ENCODE measurements around the gene ARHGAP19.

Gene ARHGAP19

GRCh38 chr10:97327348-97328294 is 35.2 kb upstream of the ARHGAP19 start:
- H3K9ac ChIP-seq: peak overlapping the region in 6 of 11 experiments; percentile 7 to 99 (median 77); a peak in 7 of 22 replicates
- peak overlapping the region in 6 of 11 experiments; percentile 3 to 50 (median 24); a peak in 9 of 22 replicates for H3K27ac ChIP-seq
- H4K20me1 ChIP-seq: peaks cover 35 to 100% (median 79%) of the 10 kb centered on the region in 11 experiments

GRCh38 chr10:97325754-97326153 is 33.3 kb upstream of the ARHGAP19 start:
- Histone ChIP-seq H3K36me3 (peaks cover 19 to 56% (median 47%) of the 10 kb centered on the region in 11 experiments), H3K4me2 (peak overlapping the region in 1 of 11 experiments; percentile 98; a peak in 3 of 22 replicates), H3K27ac (peak overlapping the region in 2 of 11 experiments; percentile 0 to 12; a peak in 1 of 22 replicates), H3K9ac (no peak overlapping the region), H3K9me3 (replicated peaks in 1 of 11) (no peaks in the 10 kb centered on the region), H3K4me3 (no peak overlapping the region), H3K4me1 (peaks cover 32 to 92% (median 63%) of the 10 kb centered on the region in 10 experiments), H3K27me3 (peaks cover 0 to 7% (median 0%) of the 10 kb centered on the region in 11 experiments; a peak in 2 of 22 replicates), H4K20me1 (peaks cover 16 to 98% (median 68%) of the 10 kb centered on the region in 11 experiments; a peak in 21 of 22 replicates)
- no peak for TF ChIP-seq Cebpa-rat (IDR thresholded peaks at IDR 0.05)

More at GRCh38 chr10:97327348-97328294, 35.2 kb upstream of the ARHGAP19 start:
- TF ChIP-seq Cebpa-rat (IDR thresholded peaks at IDR 0.05): no peak
- Histone ChIP-seq H3K27me3 (no peaks in the 10 kb centered on the region; a peak in 1 of 22 replicates), H3K9me3 (replicated peaks in 1 of 11) (peaks cover 0 to 12% (median 0%) of the 10 kb centered on the region in 11 experiments; a peak in 2 of 22 replicates), H3K4me1 (peaks cover 32 to 90% (median 62%) of the 10 kb centered on the region in 10 experiments), H3K4me2 (peak overlapping the region in 8 of 11 experiments; percentile 20 to 99 (median 92); a peak in 13 of 22 replicates), H3K4me3 (peak overlapping the region in 1 of 10 experiments; percentile 97; a peak in 1 of 20 replicates), H3K36me3 (peaks cover 19 to 66% (median 53%) of the 10 kb centered on the region in 11 experiments)

- Histone ChIP-seq H3K4me1 (peaks cover 34 to 70% (median 46%) of the 10 kb centered on the region in 10 experiments), H3K4me3 (peak overlapping the region in 2 of 10 experiments; percentile 98 to 100; a peak in 3 of 20 replicates), H3K36me3 (peaks cover 2 to 43% (median 24%) of the 10 kb centered on the region in 11 experiments; a peak in 20 of 22 replicates), H3K27me3 (peaks cover 0 to 7% (median 0%) of the 10 kb centered on the region in 11 experiments; a peak in 2 of 22 replicates), H4K20me1 (peaks cover 9 to 87% (median 53%) of the 10 kb centered on the region in 11 experiments; a peak in 20 of 22 replicates), H3K9ac (peak overlapping the region in 6 of 11 experiments; percentile 1 to 100 (median 100); a peak in 5 of 22 replicates), H3K9me3 (replicated peaks in 1 of 11) (no peaks in the 10 kb centered on the region), H3K4me2 (peak overlapping the region in 10 of 11 experiments; percentile 3 to 99 (median 91); a peak in 15 of 22 replicates), H3K27ac (peak overlapping the region in 9 of 11 experiments; percentile 4 to 100 (median 99); a peak in 12 of 22 replicates)
- TF ChIP-seq Cebpa-rat (IDR thresholded peaks at IDR 0.05): no peak
Observed at GRCh38 chr10:97323501-97323900, 31.1 kb upstream of the ARHGAP19 start.

GRCh38 chr10:97321804-97322190 is 29.4 kb upstream of the ARHGAP19 start:
- Histone ChIP-seq H3K27me3 (peaks cover 0 to 7% (median 0%) of the 10 kb centered on the region in 11 experiments; a peak in 2 of 22 replicates), H3K27ac (peak overlapping the region; percentile 98 to 100 (median 100); a peak in 21 of 22 replicates), H3K4me2 (peak overlapping the region; percentile 71 to 99 (median 95))

GRCh38 chr10:97321032-97321803 is 28.8 kb upstream of the ARHGAP19 start:
- Histone ChIP-seq H3K9me3 (replicated peaks in 1 of 11) (no peaks in the 10 kb centered on the region), H3K9ac (peak overlapping the region; percentile 96 to 100 (median 99)), H3K4me1 (peaks cover 36 to 69% (median 47%) of the 10 kb centered on the region in 10 experiments), H3K36me3 (peaks cover 0 to 30% (median 9%) of the 10 kb centered on the region in 11 experiments; a peak in 11 of 22 replicates), H3K27ac (peak overlapping the region; percentile 98 to 100 (median 100)), H3K27me3 (peaks cover 0 to 7% (median 0%) of the 10 kb centered on the region in 11 experiments; a peak in 2 of 22 replicates), H3K4me2 (peak overlapping the region; percentile 71 to 99 (median 95)), H3K4me3 (peak overlapping the region; percentile 82 to 100 (median 96)), H4K20me1 (peaks cover 6 to 64% (median 31%) of the 10 kb centered on the region in 11 experiments; a peak in 16 of 22 replicates)
- TF ChIP-seq Cebpa-rat (IDR thresholded peaks at IDR 0.05): no peak; a peak in 1 of 22 replicates

More at GRCh38 chr10:97321804-97322190, 29.4 kb upstream of the ARHGAP19 start:
- H3K36me3 ChIP-seq: peaks cover 0 to 31% (median 9%) of the 10 kb centered on the region in 11 experiments; a peak in 11 of 22 replicates
- TF ChIP-seq Cebpa-rat (IDR thresholded peaks at IDR 0.05): no peak
- H3K4me3 ChIP-seq: peak overlapping the region; percentile 82 to 100 (median 96)
- H3K9ac ChIP-seq: peak overlapping the region; percentile 96 to 100 (median 99)
- peaks cover 36 to 69% (median 47%) of the 10 kb centered on the region in 10 experiments for H3K4me1 ChIP-seq
- no peaks in the 10 kb centered on the region for H3K9me3 ChIP-seq (replicated peaks in 1 of 11)
- peaks cover 6 to 70% (median 37%) of the 10 kb centered on the region in 11 experiments; a peak in 16 of 22 replicates for H4K20me1 ChIP-seq

- peak overlapping the region; percentile 96 to 100 (median 99) for H3K9ac ChIP-seq
- H3K27ac ChIP-seq: peak overlapping the region; percentile 98 to 100 (median 100)
- H3K4me2 ChIP-seq: peak overlapping the region; percentile 71 to 99 (median 95)
- H3K9me3 ChIP-seq (replicated peaks in 1 of 11): no peaks in the 10 kb centered on the region
- no peak for TF ChIP-seq Cebpa-rat (IDR thresholded peaks at IDR 0.05)
- peaks cover 6 to 57% (median 24%) of the 10 kb centered on the region in 11 experiments; a peak in 16 of 22 replicates for H4K20me1 ChIP-seq
- H3K36me3 ChIP-seq: peaks cover 0 to 30% (median 9%) of the 10 kb centered on the region in 11 experiments; a peak in 11 of 22 replicates
- H3K4me1 ChIP-seq: peaks cover 36 to 69% (median 45%) of the 10 kb centered on the region in 10 experiments
- H3K4me3 ChIP-seq: peak overlapping the region; percentile 82 to 100 (median 96)
- H3K27me3 ChIP-seq: peaks cover 0 to 7% (median 0%) of the 10 kb centered on the region in 11 experiments; a peak in 2 of 22 replicates
Observed at GRCh38 chr10:97320480-97321031, 28.1 kb upstream of the ARHGAP19 start.

- Histone ChIP-seq H3K4me1 (peaks cover 36 to 70% (median 45%) of the 10 kb centered on the region in 10 experiments), H3K4me3 (peak overlapping the region; percentile 82 to 100 (median 96)), H3K27ac (peak overlapping the region; percentile 98 to 100 (median 100)), H3K9me3 (replicated peaks in 1 of 11) (no peaks in the 10 kb centered on the region), H3K4me2 (peak overlapping the region; percentile 71 to 99 (median 95)), H3K9ac (peak overlapping the region; percentile 96 to 100 (median 99)), H3K36me3 (peaks cover 0 to 30% (median 9%) of the 10 kb centered on the region in 11 experiments; a peak in 11 of 22 replicates), H3K27me3 (peaks cover 0 to 7% (median 0%) of the 10 kb centered on the region in 11 experiments; a peak in 2 of 22 replicates), H4K20me1 (peaks cover 6 to 51% (median 22%) of the 10 kb centered on the region in 11 experiments; a peak in 15 of 22 replicates)
- TF ChIP-seq Cebpa-rat (IDR thresholded peaks at IDR 0.05): no peak
Observed at GRCh38 chr10:97319671-97320479, 27.4 kb upstream of the ARHGAP19 start.
